Spleen (tissue), 11 donors: ENCODE measurements around the gene CCM2L. TPM values are rescaled to one million over a fixed set of nuclear protein-coding genes. Genes with fewer than 3 reads are reported as not detected.

Experiments used
- DNase-seq: peaks from one replicate; pipeline ENCODE4 v3.0.0-alpha.2; 2020
- H3K27ac ChIP-seq, 8 donors: fragments of 200-600 bp; sonication (generic) in 7 of 8; 1 replicate in 4 of 8; 2 replicates in 4 of 8; pipeline versions ENCODE4 v1.5.0 to v1.8.0; 2016 to 2021; ENCODE audit warnings: inconsistent platforms in 4 of 8, mild to moderate bottlenecking in 4 of 8, moderate library complexity in 1 of 8
- H3K27me3 ChIP-seq, 7 donors: fragments of 200-600 bp; sonication (generic) in 6 of 7; replicated peaks in 1 of 7; 1 replicate in 4 of 7; 2 replicates in 3 of 7; pipeline versions ENCODE4 v1.5.0 to v1.8.0; 2016 to 2021; ENCODE audit warnings: inconsistent platforms in 3 of 7, mild to moderate bottlenecking in 1 of 7
- H3K36me3 ChIP-seq, 6 donors: fragments of 200-600 bp; sonication (generic) in 5 of 6; 1 replicate in 4 of 6; 2 replicates in 2 of 6; pipeline versions ENCODE4 v1.5.0 to v1.8.0; 2016 to 2021; ENCODE audit warnings: inconsistent platforms in 2 of 6
- H3K4me1 ChIP-seq, 6 donors: fragments of 200-600 bp; sonication (generic) in 5 of 6; 1 replicate in 3 of 6; 2 replicates in 3 of 6; pipeline versions ENCODE4 v1.5.0 to v1.8.0; 2016 to 2021; ENCODE audit warnings: inconsistent platforms in 3 of 6
- H3K4me3 ChIP-seq, 8 donors: fragments of 200-600 bp; sonication (generic) in 7 of 8; 1 replicate in 4 of 8; 2 replicates in 4 of 8; pipeline versions ENCODE4 v1.5.0 to v1.8.0; 2016 to 2021; ENCODE audit warnings: inconsistent platforms in 4 of 8, mild to moderate bottlenecking in 4 of 8, moderate library complexity in 2 of 8
- H3K9me3 ChIP-seq, 8 donors: fragments of 200-600 bp; sonication (generic) in 7 of 8; 1 replicate in 4 of 8; 2 replicates in 4 of 8; pipeline versions ENCODE4 v1.5.0 to v1.8.0; 2016 to 2021; ENCODE audit warnings: inconsistent platforms in 4 of 8
- CTCF ChIP-seq, 11 experiments: fragments of 200-600 bp in 7 of 11; fragments of 450-650 bp in 4 of 11; sonication (generic) in 4 of 11; IDR thresholded peaks in 8 of 11; conservative IDR thresholded peaks in 3 of 11; 1 replicate in 7 of 11; 2 replicates in 4 of 11; pipeline versions ENCODE4 v1.4.0 to v1.8.0; 2016 to 2021; ENCODE audit warnings: antibody characterized with exemption in 11 of 11, inconsistent platforms in 4 of 11, mild to moderate bottlenecking in 1 of 11
- POLR2A ChIP-seq, 3 donors: fragments of 450-650 bp; IDR thresholded peaks; one replicate each; pipeline ENCODE4 v1.5.1; 2017; ENCODE audit warnings: antibody characterized with exemption in 3 of 3, mild to moderate bottlenecking in 1 of 3
- POLR2AphosphoS5 ChIP-seq, 3 donors: sonication (generic); formaldehyde crosslinking; IDR thresholded peaks; one replicate each; pipeline ENCODE4 v1.5.1; 2017; ENCODE audit warnings: antibody characterized with exemption in 3 of 3
- WGBS, 5 donors: extraction: QIAGEN DNeasy Blood & Tissue Kit in 3 of 5; methylation state at CpG; one replicate each; pipeline versions ENCODE4 v1.1.5 to v1.1.7; 2013 to 2018; 5-methylcytosine and 5-hydroxymethylcytosine counted together
- intact Hi-C: fragments of 100-400 bp; cut with DNase I; formaldehyde crosslinking; loops from one replicate; pipeline ENCODE4 v1.15.0; 2023; ENCODE audit warnings: low total_unique reads
- polyA plus RNA-seq, 3 donors: library from polyadenylated mRNA; stranded (reverse); fragments of 200-250 nt; gene quantifications; one replicate each; pipeline ENCODE4 v1.2.1, GENCODE V29; 2013
- total RNA-seq, 7 donors: library from RNA; depleted of rRNA in 3 of 7; stranded (reverse); fragments of >200 nt in 3 of 7; fragmentation: NEBNext Ultra II Directional in 4 of 7; extraction: Animal tissue kit (Norgen Biotek cat#: 25700) in 4 of 7; gene quantifications; one replicate each; pipeline versions ENCODE4 v1.1.0 to v1.2.1, GENCODE V29; 2016 to 2021
- donor health status: healthy with polysubstance abuse.
- donor health status: DM: no; HTN: no; CAD: no; lungs with moderate emphysema.
- donor health status: DM: no; HTN: no; CAD: no.
- donor health status: Bipolar disorder and iron deficiency.
- donor health status: healthy.
- donor health status: DM: no; HTN: no; CAD: no.
- donor health status: DM: yes; HTN: yes; CAD: no.

CCM2L gene
- total and polyA plus RNA-seq, 10 donors: 27.6 to 186 (median 135) TPM

GRCh38 chr20:32019156-32019510 lies 8.9 kb downstream of the CCM2L start:
- Histone ChIP-seq H3K4me1 (peaks cover 5 to 71% (median 24%) of the 10 kb centered on the region in 6 donors), H3K4me3 (peak overlapping the region; percentile 2 to 81 (median 67)), H3K9me3 (no peaks in the 10 kb centered on the region), H3K27ac (peak overlapping the region in 5 of 8 donors; percentile 29 to 69 (median 55)), H3K36me3 (peaks cover 0 to 16% (median 0%) of the 10 kb centered on the region in 6 donors), H3K27me3 (peaks cover 0 to 93% (median 30%) of the 10 kb centered on the region in 7 donors)
- WGBS, 5 donors: 0 to 4% (median 0%) methylated on average over 11 to 42 of the region's 42 CpGs; no CpG with 5 or more reads in 1 of the 5 donors
- TF ChIP-seq CTCF (IDR thresholded peaks at IDR 0.05 in 8 of 11, conservative IDR thresholded peaks at IDR 0.05 in 3 of 11) (peak in 1 of 11 experiments; percentile 11), POLR2AphosphoS5 (IDR thresholded peaks at IDR 0.05) (no peak)
- intact Hi-C loops: no loop called here
- no peak for DNase-seq

- peak overlapping the region; percentile 2 to 81 (median 67) for H3K4me3 ChIP-seq
- TF ChIP-seq CTCF (IDR thresholded peaks at IDR 0.05 in 8 of 11, conservative IDR thresholded peaks at IDR 0.05 in 3 of 11) (no peak), POLR2A (IDR thresholded peaks at IDR 0.05) (no peak), POLR2AphosphoS5 (IDR thresholded peaks at IDR 0.05) (no peak)
- peaks cover 0 to 23% (median 0%) of the 10 kb centered on the region in 6 donors for H3K36me3 ChIP-seq
- H3K9me3 ChIP-seq: no peaks in the 10 kb centered on the region
- intact Hi-C loops: no loop called here
- H3K27me3 ChIP-seq: peaks cover 0 to 93% (median 30%) of the 10 kb centered on the region in 7 donors
- no peak for DNase-seq
- H3K27ac ChIP-seq: peak overlapping the region in 5 of 8 donors; percentile 29 to 69 (median 55)
- peaks cover 5 to 64% (median 26%) of the 10 kb centered on the region in 6 donors for H3K4me1 ChIP-seq
- 14 to 24% (median 20%) methylated on average over 11 of the region's 11 CpGs for whole genome bisulfite sequencing, 5 donors
These were observed 9.6 kb downstream of the CCM2L start for GRCh38 chr20:32019563-32020463.

DNA sequence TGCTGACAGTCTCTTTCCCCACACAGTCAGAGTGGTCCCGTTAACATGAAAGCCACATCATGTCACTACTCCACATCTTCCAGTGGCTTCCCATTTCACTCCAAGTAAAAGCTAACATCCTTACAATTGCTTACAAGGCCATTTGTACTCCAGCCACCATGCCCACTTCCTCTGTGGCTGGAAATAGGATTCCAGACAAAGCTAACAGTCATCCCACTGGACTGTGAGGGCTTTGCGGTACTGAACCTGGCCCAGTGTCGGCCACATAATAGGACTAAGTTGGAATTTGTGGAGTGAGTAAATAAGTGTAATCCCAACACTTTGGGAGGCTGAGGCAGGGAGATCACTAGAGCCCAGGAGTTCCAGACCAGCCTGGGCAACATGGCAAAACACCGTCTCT lies 10.9 kb downstream of the CCM2L start:
- 58 to 85% (median 74%) methylated on average over 4 of the region's 4 CpGs for WGBS, 5 donors

More for the DNA sequence above, 10.9 kb downstream of the CCM2L start:
- DNase-seq: no peak
- H3K9me3 ChIP-seq: no peaks in the 10 kb centered on the region
- H3K4me1 ChIP-seq: peaks cover 5 to 51% (median 27%) of the 10 kb centered on the region in 6 donors
- TF ChIP-seq POLR2AphosphoS5 (IDR thresholded peaks at IDR 0.05) (peak in 1 of 3 donors; percentile 46), POLR2A (IDR thresholded peaks at IDR 0.05) (no peak), CTCF (IDR thresholded peaks at IDR 0.05 in 8 of 11, conservative IDR thresholded peaks at IDR 0.05 in 3 of 11) (no peak)
- intact Hi-C loops: no loop called here
- H3K36me3 ChIP-seq: peaks cover 0 to 36% (median 1%) of the 10 kb centered on the region in 6 donors
- H3K27me3 ChIP-seq: peaks cover 0 to 96% (median 30%) of the 10 kb centered on the region in 7 donors
- H3K4me3 ChIP-seq: peak overlapping the region in 2 of 8 donors; percentile 76 to 81
- peak overlapping the region in 5 of 8 donors; percentile 39 to 69 (median 55) for H3K27ac ChIP-seq
